ENCODE results near the gene ADORA2B. TPM values are rescaled to one million over a fixed set of nuclear protein-coding genes. Genes with fewer than 3 reads are reported as not detected.

The ADORA2B gene
- total and polyA plus RNA-seq, 2 of the 4 experiments (the other 2 are of a cell fraction), result 5.2 to 5.5 TPM

GRCh38 chr17:15900871-15901270 is 44.1 kb upstream of the ADORA2B start:
- Histone ChIP-seq H4K20me1 (ENCODE audit: insufficient read depth, low read length) (no peaks in the 10 kb centered on the region), H3K27me3 (ENCODE audit: control insufficient read depth, insufficient read depth, low read length) (no peaks in the 10 kb centered on the region), H2BK5ac (ENCODE audit: low read depth, low read length, poor library complexity, severe bottlenecking) (no peak overlapping the region), H3K18ac (ENCODE audit: low read depth, low read length) (no peak overlapping the region), H4K91ac (ENCODE audit: insufficient read depth, low read depth, low read length) (no peak overlapping the region), H3K27ac (ENCODE audit: insufficient read depth, low read length) (no peak overlapping the region), H3K23ac (ENCODE audit: low read depth, low read length) (no peak overlapping the region), H3K9me3 (ENCODE audit: control insufficient read depth, insufficient read depth, low read length) (no peaks in the 10 kb centered on the region), H2AK5ac (ENCODE audit: low read depth, low read length) (no peak overlapping the region), H3K36me3 (ENCODE audit: control insufficient read depth, insufficient read depth, low read length) (no peaks in the 10 kb centered on the region), H3K56ac (ENCODE audit: extremely low read depth, insufficient read depth, low read length) (no peak overlapping the region), H2AFZ (replicated peaks; ENCODE audit: low read length, poor library complexity) (no peak overlapping the region), H3K9me1 (ENCODE audit: insufficient read depth, low read length) (no peaks in the 10 kb centered on the region), H3K79me1 (ENCODE audit: low read depth in 1 of 2, low read length in 2 of 2) (no peaks in the 10 kb centered on the region), H4K5ac (ENCODE audit: low read depth, low read length) (no peak overlapping the region), H3K4me3 (ENCODE audit: insufficient read depth, low read depth, low read length) (no peak overlapping the region), H3K4ac (ENCODE audit: low read depth, low read length) (no peak overlapping the region), H4K8ac (ENCODE audit: low read depth in 2 of 2, low read length in 2 of 2) (no peak overlapping the region), H3K4me1 (ENCODE audit: control insufficient read depth, insufficient read depth, low read length) (no peaks in the 10 kb centered on the region), H3K14ac (replicated peaks; ENCODE audit: low read depth, low read length) (no peak overlapping the region), H2BK15ac (ENCODE audit: low read depth, low read length) (no peak overlapping the region), H3K9ac (ENCODE audit: low read depth, low read length) (no peak overlapping the region), H2BK120ac (ENCODE audit: low read depth, low read length) (no peak overlapping the region), H3K4me2 (ENCODE audit: low read depth, low read length) (no peak overlapping the region), H2BK20ac (ENCODE audit: low read depth, low read length) (no peak overlapping the region), H2AK9ac (replicated peaks; ENCODE audit: low read depth, low read length, poor library complexity) (no peak overlapping the region)
- CTCF ChIA-PET, result no interaction called here
- ATAC-seq (ENCODE audit: low read depth) (no peak), DNase-seq (no peak)
- dilution Hi-C loops (cut with HindIII; ENCODE audit: low sequenced_read_pairs, unreplicated experiment), result no loop called here
- intact Hi-C loops (cut with micrococcal nuclease), result no loop called here
- 83% methylated on average over 5 of the region's 7 CpGs; no CpG with 5 or more reads in 1 of the 2 experiments for WGBS, 2 experiments (ENCODE audit: extremely low coverage in 2 of 2, insufficient read length in 1 of 2)
- POLR2A ChIA-PET (ENCODE audit: unreplicated experiment), result no interaction called here
- in situ Hi-C loops (cut with MboI; ENCODE audit: low sequenced_read_pairs), result no loop called here
- TF ChIP-seq POLR2A (IDR thresholded peaks at IDR 0.05; ENCODE audit: low read depth, low read length), result no peak
- no peak for TF ChIP-seq MAZ (IDR thresholded peaks at IDR 0.05; ENCODE audit: borderline replicate concordance, low read depth, low read length)
- TF ChIP-seq USF2 (IDR thresholded peaks at IDR 0.05; ENCODE audit: low read depth, low read length), result no peak
- no peak for TF ChIP-seq ELK1 (IDR thresholded peaks at IDR 0.05; ENCODE audit: borderline replicate concordance, low read depth, low read length)
- TF ChIP-seq RAD21 (IDR thresholded peaks at IDR 0.05; ENCODE audit: low read length), result no peak
- no peak for TF ChIP-seq FOS (IDR thresholded peaks at IDR 0.05; ENCODE audit: low read depth, low read length)
- TF ChIP-seq CEBPB (IDR thresholded peaks at IDR 0.05; ENCODE audit: low read depth, low read length), result no peak
- no peak for TF ChIP-seq SMC3 (IDR thresholded peaks at IDR 0.05; ENCODE audit: low read depth, low read length)
- TF ChIP-seq NFE2L2 (IDR thresholded peaks at IDR 0.05; ENCODE audit: low read depth, low read length), result no peak
- TF ChIP-seq RCOR1 (IDR thresholded peaks at IDR 0.05; ENCODE audit: insufficient replicate concordance, low read length), result no peak
- TF ChIP-seq CHD1 (IDR thresholded peaks at IDR 0.05; ENCODE audit: low read depth, low read length), result no peak
- no peak for TF ChIP-seq CTCF (conservative IDR thresholded peaks at IDR 0.05; ENCODE audit: low read depth, low read length)
- no peak for TF ChIP-seq BHLHE40 (IDR thresholded peaks at IDR 0.05; ENCODE audit: low read depth, low read length)
- no peak for TF ChIP-seq MAFK (IDR thresholded peaks at IDR 0.05; ENCODE audit: low read depth, low read length)
- TF ChIP-seq RFX5 (IDR thresholded peaks at IDR 0.05; ENCODE audit: low read depth, low read length), result no peak
- TF ChIP-seq MXI1 (IDR thresholded peaks at IDR 0.05; ENCODE audit: borderline replicate concordance, low read depth, low read length), result no peak
- no TSS peak for BruUV-seq (replicated peaks)

Measured in IMR-90 (cell line).